ENCODE measurements around the gene FLOT1.
A peak's percentile ranks its signal among the peaks of the same experiment; 100 is the strongest.
"Not testable (repeated sequence)": the region's sequence is repeated elsewhere in the genome, so short reads cannot be mapped to it uniquely, and the experiment has no call there.

Gene FLOT1

DNA sequence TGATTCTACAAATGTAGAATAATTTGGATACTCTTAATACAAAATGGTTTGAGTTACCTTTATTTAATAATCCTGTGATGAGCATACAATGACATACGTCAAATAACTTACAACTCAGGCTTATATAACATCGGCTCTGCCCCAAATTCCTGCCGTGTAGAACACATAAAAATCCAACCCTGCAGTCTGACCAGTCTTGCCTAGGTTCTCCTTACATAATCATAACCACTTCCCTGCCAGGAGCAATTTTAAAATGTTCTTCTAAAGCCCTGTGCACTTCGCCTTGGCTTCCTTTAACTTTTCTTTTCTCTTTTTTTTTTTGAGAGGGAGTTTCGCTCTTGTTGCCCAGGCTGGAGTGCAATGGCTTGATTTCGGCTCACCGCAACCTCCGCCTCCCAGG is 18.1 kb upstream of the FLOT1 start:
- TF ChIP-seq, protein P1, sequence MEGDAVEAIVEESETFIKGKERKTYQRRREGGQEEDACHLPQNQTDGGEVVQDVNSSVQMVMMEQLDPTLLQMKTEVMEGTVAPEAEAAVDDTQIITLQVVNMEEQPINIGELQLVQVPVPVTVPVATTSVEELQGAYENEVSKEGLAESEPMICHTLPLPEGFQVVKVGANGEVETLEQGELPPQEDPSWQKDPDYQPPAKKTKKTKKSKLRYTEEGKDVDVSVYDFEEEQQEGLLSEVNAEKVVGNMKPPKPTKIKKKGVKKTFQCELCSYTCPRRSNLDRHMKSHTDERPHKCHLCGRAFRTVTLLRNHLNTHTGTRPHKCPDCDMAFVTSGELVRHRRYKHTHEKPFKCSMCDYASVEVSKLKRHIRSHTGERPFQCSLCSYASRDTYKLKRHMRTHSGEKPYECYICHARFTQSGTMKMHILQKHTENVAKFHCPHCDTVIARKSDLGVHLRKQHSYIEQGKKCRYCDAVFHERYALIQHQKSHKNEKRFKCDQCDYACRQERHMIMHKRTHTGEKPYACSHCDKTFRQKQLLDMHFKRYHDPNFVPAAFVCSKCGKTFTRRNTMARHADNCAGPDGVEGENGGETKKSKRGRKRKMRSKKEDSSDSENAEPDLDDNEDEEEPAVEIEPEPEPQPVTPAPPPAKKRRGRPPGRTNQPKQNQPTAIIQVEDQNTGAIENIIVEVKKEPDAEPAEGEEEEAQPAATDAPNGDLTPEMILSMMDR (conservative IDR thresholded peaks at IDR 0.05; ENCODE audit: low read depth, low read length), result no peak
- no peak overlapping the region for H3K4me3 ChIP-seq (ENCODE audit: low read depth, low read length)
- DNase-seq (ENCODE audit: low read depth), result no peak

DNA sequence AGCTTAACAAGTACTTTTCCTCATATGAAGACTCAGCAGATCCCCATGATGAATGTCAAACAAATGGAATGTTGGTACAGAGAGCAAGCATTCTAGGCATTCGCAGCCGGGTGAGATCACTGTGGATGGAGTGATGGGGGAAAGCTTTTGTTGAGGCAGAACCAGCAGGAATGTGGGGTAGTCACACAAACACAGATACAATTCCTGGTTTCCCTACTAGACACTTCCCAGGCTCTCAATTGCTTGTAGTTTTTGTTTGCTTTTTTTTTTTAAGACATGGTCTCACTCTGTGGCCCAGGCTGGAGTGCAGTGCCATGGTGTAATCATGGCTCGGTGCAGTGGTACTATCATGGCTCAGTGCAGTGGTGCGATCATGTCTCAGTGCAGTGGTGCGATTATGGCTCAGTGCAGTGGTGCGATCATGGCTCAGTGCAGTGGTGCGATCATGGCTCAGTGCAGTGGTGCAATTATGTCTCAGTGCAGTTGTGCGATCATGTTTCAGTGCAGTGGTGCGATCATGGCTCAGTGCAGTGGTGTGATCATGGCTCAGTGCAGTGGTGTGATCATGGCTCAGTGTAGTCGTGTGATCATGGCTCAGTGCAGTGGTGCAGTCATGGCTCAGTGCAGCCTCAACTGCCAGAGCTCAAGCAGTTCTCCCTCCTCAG is 17.2 kb upstream of the FLOT1 start:
- peak; percentile 94 for DNase-seq (ENCODE audit: low read depth)
- TF ChIP-seq, protein P1 (conservative IDR thresholded peaks at IDR 0.05; ENCODE audit: low read depth, low read length), result no peak
- H3K4me3 ChIP-seq (ENCODE audit: low read depth, low read length), result no peak overlapping the region

DNA sequence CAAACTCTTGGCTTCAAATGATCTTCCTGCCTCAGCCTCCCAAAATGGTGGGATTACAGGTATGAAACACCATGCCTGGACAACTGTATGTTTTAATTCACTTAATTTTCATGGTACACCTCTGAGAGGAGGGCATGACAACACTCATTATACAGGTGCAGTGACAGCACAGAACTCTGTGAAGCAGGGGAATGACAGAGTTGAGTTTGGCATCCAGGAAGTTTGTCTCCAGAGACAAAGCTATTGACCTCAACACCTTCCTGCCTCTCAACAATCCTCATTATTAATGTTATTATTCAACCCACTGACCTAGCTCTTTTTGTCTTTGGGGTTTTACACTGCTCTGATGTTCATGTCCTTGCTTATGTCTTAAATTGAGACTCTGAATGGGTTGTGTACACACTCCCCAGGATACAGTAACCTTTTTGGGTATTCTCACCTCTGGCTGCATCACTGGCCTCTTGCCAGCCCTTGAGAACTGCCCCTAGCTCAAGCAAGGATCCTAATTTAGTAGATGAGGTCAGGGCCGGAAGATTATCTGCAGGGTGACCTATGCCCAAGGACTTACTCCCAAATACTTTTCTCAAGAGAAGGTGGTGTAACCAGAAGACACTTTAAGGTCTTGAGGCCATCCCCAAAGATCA is 14.9 kb upstream of the FLOT1 start:
- H3K4me3 ChIP-seq (ENCODE audit: low read depth, low read length), result no peak overlapping the region
- TF ChIP-seq, protein P1 (conservative IDR thresholded peaks at IDR 0.05; ENCODE audit: low read depth, low read length), result no peak
- DNase-seq (ENCODE audit: low read depth), result no peak

DNA sequence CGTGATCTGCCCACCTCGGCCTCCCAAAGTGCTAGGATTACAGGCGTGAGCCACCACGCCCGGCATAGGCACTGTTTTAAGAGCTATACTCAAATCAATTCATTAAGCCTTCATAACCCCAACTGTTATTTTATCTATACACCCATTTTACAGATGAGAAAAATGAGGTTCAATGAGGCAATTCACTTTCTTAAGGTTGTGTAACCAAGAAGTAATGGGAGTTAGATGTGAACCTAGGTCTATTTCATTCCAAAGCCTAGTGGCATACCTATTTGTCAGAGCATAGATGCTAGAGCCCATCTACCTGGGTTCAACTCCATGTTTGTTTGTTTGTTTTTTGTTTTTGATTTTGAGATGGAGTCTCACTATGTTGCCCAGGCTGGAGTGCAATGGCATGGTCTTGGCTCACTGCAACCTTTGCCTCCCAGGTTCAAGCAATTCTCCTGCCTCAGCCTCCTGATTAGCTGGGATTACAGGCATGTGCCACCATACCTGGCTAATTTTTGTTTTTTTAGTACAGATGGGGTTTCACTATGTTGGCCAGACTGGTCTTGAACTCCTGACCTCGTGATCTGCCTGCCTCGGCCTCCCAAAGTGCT is 14.0 kb upstream of the FLOT1 start:
- DNase-seq (ENCODE audit: low read depth); H3K4me3 ChIP-seq (ENCODE audit: low read depth, low read length): not testable (repeated sequence)

DNA sequence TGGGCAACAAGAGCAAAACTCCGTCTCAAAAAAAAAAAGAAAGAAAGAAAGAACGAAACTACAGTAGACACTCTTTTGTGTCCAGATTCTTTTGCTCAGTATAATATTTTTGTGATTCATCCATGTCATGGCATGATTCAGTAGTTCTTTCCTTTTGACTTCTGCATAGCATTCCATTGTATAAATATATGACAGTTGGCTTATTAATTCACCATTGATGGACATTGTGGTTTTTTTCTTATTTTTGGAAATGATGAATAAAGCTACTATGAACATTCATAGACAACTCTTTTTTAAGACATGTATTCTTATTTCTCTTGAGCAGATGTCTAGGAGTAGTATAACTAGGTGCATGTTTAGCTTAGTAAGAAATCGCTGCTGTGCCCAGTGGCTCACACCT is 12.1 kb upstream of the FLOT1 start:
- H3K4me3 ChIP-seq (ENCODE audit: low read depth, low read length), result no peak overlapping the region
- TF ChIP-seq, protein P1 (conservative IDR thresholded peaks at IDR 0.05; ENCODE audit: low read depth, low read length), result no peak
- no peak for DNase-seq (ENCODE audit: low read depth)

DNA sequence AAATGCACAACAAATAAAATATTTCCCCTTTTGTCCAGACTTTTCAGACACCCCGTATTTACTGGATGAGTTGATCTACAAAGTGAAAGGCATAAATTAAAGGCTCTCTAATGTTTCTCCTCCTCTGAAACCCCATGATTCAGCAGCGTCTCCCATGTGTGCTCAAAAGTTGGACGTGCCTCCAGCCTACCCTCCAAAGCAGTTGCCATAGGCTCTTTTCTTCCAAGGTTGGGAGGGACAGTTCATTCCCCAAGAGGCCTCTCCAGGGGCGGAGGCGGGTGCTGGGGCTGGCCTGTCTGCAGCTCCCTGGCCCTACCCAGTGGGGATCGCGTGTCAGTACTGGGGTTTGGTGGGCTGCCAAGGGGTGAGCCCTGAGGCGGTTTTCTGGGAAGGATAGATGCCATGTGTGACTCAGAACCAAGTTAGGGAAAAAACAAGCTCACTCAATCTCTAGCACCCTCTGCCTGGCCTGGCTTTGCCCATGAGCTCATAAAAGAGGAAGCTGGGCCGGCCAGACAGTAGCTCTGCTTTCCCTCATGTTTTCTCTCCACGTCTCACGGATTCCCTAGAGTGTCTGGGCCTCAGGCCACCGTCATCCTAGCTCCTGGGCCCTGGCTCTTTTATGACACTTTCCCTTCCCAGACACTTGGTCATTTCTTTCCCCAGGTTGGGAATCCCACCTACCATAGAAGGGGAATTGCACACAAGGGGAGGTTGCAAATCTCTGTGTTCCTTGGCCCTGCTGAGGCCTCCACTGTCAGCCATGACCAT is 9.9 kb upstream of the FLOT1 start:
- TF ChIP-seq, protein P1 (conservative IDR thresholded peaks at IDR 0.05; ENCODE audit: low read depth, low read length), result no peak
- DNase-seq (ENCODE audit: low read depth), result peak; percentile 98
- no peak overlapping the region for H3K4me3 ChIP-seq (ENCODE audit: low read depth, low read length)

DNA sequence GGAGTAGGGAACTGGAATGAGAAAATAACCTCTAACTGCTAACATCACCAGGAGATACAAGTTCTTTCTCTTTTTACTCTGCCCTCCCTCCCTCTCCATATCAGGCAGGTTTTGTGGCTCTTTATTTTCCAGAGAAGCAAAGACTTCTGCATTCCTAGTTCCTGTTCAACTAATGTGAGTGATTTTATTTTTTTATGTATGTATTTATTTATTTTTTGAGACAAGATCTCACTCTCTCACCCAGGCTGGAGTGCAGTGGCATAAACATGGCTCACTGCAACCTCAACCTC is 7.8 kb upstream of the FLOT1 start:
- no peak overlapping the region for H3K4me3 ChIP-seq (ENCODE audit: low read depth, low read length)
- TF ChIP-seq, protein P1 (conservative IDR thresholded peaks at IDR 0.05; ENCODE audit: low read depth, low read length), result no peak
- no peak for DNase-seq (ENCODE audit: low read depth)

Measured in choroid plexus epithelial cell (primary cell).